GM19463 (cell line): Measurements from ENCODE around the gene H1-8.

Source experiments
- ATAC-seq: cut with Tn5 transposase; IDR thresholded peaks from one replicate; pipeline ENCODE4 v1.9.1; 2021; ENCODE audit warnings: mild to moderate bottlenecking, moderate library complexity; ENCODE audit not compliant: unreplicated experiment

H1-8 gene

DNA sequence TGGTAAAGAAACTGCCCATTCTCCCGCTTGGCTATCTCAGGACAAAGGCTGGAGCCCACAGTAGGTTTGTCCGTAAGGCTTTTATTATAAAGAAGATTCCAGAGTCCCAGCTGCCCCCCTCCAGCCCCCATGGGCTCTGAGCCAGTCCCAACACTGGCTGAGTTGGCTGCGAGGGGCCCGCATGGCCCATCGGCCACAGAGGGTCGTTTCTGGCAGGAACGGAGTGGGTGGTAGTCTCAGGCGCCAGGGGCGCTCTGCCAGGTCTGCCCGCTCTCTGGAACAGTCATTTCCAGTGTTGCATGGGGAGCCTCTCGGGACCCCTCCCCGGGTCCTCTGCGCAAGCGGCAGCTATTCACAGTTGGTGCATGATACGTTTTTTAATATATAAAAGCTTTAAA, 12.2 kb downstream of the H1-8 start:
- no peak for ATAC-seq

DNA sequence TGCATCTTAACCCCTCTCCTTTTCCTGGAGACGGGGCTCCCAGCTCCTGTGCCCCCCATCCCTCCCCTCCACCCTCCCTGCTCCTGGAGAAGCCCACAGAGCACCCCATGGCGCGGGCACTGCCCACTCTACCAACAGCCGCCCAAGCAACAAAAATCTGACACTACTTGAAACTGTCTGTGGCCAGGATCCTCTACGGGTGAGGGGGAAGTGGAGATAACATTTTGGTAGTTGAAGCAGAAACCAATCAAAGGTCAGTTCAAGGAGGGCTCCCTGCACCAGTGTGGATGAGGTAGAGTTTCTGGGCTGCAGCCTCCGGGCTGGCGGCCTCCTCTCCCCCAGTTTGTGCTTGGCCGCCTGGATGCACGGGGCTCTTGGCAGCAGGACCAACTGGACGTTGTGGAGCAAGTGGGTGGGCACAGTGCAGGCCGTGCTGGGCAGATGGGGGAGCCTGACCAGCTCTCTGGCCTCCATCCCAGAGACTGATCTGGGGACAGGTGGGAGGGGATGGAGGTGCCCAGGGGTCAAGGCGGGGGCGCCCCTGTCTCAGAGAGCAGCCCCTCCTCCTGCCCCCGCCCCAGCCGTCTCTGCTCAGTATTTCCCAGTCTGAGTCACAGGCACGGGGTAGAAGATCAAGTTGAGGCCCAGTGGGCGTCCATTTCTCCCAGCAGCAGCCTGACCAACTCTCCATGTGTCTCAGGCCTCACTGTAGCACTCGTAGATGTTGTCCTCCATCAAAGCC, 12.8 kb downstream of the H1-8 start:
- ATAC-seq = no peak

DNA sequence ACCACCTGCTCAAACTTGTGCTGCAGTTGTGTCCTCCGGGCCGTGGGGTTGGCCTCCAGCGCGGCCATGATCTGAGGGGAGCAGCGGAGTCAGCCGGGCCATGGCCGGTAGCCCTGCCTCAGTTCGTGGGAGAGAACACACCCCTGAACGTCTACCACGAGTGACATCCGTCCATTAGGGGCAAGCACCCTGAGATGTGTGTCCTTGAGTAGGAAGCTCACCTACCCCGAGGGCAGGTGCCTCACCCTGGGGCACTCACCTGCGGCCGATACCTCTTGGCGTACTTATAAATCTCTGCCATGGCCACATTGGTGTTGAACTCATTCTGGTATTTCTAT, 13.4 kb downstream of the H1-8 start:
- ATAC-seq = no peak

DNA sequence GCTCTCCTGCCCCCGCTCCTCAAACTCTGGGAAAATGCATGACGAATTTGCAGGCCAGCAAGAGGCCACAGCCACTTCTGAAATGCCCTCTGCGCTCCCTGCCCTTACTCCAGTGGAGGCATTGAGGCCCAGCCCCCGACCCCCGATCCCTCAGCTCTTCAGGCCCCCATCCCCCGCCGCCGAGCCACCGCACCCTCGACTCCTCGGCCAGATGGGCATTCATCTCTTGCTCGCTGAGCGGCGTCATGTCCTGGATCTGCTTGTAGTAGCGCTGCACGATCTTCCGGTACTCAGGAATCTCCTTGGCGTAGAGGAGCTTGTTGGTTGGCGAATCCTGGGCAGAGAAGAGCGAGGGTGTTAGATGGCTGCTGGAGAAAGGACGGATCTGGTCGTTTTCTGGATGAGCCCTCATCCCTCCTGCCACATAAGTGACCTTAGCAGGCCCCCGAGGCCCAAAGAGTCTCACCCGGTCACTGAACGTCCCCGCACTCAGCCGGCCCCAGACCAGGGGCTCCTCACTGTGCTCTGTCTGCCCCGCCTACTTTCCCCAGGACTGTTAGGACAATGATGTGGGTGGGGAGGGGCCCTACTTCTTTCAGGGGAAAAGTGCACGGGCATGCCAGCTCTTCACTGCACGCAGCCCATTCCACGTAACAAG, 14.0 kb downstream of the H1-8 start:
- no peak for ATAC-seq

DNA sequence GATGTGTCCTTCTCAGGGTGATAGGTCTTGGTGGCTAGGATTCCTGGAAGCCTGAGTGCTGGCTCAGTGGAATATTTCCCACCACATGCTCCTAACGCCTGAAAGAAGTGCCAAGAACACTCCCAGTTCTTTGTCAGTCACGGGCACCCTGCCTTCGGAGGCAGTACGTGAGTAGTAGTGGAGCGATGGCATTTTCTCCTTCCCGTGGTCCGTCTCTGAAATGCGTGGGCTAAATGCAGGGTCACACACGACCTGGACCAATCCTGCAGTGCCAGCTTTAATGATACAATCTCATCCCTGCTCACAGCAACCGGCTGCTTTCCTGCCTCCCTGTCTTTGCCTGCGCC, 14.5 kb downstream of the H1-8 start:
- ATAC-seq = no peak

DNA sequence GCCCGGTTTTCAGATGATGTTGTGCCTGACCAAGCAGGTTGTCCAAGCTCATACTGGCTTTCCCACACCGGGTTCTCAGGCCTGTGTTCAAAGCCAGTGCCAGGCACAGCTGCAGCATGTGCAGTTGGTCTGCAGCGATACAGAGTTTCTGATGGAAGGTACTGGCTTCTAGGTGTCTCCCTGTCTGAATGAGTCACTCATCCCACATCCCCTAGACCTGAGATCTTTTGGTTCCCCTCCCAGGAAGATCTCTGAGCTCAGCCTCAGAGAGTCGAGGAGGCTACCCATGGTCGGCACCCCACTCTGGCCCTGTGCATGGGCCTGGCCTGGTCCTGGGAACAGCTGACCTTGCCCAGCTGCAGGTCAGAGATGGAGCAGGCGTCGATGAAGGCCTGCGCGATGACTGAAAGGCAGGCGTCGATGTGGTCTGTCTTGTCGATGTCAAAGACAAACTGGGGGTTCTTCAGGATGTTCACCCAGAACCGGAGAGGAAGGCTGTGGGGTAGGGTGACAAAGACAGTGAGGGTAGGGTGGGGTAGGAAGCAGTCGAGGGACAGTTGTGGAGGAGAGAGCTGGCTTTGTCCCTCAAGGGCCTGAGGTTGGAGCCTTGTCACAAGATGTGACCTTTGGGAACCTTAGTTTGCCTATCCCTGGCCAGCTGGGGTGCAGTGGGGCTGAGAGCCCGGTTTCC, 15.3 kb downstream of the H1-8 start:
- ATAC-seq = no peak

DNA sequence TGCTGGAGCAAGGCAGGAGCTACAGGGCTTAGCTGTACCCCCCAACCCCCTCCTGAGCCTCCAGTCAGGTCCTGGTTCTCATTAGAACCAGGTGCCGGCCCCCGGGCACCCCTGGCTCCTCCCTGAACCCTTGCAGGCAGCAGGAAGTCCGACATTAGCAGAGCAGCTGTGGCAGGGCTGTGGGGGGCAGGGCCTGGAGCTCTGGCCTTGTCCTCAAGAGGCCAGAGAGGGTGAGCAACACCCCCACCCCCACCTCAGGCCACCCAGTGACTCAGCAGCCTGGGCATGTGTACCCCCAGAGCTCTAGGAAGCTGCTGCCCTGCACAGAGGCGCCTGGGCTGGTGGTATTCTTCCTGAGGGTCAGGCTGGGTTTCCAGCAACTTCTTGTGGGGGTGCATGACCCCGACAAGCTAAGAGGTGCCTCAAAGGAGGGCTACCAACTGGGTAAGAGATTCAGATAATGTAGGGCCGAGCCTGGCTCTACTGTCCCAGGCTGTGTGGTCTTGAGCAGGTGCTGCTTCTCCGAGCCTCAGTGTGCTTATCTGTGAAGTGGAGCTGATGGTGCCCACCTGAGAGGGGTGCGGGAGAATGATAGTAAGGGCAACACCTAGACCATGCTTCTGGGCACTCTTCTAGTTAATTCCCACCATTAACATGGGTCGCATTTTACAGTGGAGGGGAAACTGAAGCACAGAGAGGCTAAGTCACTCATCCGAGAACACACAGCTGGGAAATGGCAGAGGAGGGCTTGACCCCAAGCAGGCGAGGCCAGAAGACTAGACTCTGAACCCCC, 16.0 kb downstream of the H1-8 start:
- no peak for ATAC-seq

DNA sequence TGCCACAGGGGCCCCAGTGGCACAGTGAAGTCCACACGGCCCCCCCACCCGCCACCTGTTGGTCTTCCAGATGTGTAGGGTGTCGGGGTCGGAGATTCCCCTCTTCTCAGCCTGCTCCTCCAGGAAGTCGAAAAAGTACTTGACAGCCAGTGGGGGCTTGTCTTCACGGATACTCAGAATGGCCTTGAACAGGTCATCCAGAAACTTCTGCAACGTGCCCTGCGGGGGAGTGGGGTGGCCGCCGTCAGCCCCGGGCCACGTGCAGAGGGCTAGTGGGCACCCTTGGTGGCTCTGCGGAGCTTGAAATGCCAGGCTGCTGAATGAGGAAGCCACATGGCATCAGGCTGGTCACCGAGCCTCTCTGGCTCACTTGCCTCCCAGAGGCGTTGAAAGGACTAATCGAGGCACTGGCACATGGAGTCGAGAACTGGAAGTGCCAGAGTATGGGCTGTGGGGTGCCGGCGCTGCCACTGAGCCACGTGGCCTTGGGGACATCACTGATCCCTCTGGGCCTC, 16.6 kb downstream of the H1-8 start:
- ATAC-seq = no peak

DNA sequence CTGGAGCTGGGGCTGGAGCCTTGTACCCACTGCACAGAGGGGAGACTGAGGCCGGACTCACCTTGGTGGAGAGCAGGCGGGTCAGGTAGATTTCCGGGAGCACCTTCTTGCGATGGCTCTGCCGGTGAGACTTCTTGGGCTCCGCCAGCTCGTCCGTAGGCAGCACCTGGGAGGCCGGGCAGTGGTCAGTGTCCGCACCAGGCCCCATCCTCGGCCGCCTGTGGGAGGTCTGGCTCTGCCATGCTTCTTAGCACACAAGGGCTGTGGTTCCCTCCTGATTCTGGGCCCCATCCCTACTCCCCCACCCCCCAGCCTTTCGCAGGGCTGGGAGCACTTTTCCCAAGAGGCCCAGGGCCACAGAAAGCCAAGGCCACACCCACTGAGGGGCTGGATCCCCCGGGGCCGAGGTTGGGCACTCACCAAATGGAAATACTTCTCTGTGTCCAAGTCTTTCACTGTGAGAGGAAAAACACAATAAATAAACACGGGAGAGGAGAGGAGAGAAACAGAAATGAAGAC, 17.4 kb downstream of the H1-8 start:
- ATAC-seq = no peak

DNA sequence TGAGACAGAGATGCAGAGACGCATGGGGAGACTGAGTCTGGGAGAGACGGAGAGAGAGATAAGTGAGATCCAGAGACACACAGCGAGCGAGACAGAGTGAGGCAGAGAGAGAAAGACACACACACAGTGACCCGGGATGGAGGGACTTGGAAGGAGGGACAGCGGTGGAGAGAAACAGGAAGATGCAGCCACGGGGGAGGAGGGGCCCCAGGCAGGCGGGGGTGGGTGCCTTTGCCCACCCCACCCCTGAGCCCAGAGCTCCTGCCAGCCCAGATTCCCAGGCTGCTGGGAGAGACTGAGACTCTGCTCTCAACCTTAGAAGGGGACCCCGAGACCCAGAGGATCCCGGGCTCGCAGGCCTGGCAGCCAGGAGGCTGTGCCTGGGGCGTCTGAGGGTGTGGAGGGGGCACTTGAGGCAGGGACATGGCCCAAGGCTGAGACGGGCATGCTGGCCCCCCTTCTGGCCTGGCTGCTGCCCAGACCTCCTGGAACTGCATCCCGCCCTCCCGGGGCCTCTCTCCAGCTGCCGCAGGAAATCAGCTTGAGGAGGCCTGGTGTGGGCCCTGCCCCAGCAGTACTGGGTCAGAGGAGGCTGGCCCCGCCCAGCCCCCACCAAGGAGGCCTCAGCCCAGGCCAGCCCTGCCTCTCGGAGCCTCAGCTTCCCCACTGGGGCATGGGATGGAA, 18.1 kb downstream of the H1-8 start:
- ATAC-seq = no peak

DNA sequence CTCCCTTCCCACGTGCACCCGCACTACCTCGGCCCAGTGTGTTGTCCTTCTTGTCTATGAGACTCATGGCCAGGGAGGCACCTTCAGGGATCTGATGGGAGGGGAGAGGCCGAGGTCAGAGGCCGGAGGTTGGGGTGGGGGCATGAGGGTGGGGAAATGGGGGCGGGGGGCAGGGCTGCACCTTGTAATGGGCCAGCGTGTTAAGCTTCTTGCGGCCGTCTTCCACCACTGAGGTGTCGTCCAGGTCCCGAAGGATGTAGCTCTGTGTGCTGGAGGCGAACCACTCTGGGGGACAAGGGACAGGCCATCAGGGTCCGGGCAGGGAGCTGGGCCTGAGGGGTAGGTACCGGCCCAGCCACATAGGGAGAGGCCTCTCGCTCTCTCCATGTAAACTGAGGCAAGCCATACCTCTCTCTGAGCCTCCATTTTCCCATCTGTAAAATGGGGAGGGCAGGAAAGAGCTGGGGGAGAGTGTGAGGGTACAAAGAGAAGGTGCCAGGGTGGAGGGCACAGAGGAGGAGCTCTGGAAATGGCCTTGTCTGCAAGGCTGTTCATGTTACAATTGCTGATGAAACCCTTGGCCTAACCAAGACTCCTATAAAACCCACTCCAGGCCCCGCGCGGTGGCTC, 18.8 kb downstream of the H1-8 start:
- ATAC-seq = no peak

DNA sequence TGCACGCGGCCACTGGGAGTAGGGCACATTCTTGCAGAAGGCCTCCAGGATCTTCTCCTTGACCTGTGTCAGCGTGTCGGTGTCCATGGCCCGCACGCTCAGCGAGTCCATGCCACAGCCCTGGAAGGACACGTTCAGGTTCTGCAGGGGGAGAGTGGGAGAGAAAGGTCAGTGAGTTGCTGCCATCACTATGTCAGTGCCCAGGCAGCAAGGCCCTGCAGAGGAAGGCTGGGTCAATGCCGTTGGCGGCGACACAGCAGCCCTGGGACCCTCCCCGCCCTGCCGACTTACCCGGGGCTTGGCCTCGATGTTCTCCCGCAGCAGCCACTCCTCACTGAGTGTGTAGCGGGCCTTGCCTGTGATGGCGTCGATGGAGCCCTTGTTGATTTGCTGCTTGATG, 19.8 kb downstream of the H1-8 start:
- ATAC-seq = no peak

DNA sequence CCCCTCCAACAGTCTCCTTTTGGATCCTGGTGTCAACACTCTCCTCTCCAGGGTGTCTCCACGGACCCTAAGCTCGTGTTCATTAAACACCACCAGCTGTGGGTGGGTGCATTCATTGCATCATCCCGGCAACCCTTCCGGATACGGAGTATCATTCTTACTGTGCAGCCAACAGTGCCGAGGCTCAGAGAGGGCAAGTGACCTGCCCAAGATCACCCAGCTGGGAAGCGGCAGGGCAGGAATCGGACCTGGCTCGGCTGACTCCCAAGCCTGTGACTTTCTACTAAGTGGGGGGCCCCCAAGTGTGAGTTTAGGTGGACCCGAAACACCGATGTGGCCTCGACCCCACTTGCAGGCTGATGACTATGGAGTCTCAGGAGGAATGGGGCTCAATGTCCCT, 20.4 kb downstream of the H1-8 start:
- no peak for ATAC-seq

DNA sequence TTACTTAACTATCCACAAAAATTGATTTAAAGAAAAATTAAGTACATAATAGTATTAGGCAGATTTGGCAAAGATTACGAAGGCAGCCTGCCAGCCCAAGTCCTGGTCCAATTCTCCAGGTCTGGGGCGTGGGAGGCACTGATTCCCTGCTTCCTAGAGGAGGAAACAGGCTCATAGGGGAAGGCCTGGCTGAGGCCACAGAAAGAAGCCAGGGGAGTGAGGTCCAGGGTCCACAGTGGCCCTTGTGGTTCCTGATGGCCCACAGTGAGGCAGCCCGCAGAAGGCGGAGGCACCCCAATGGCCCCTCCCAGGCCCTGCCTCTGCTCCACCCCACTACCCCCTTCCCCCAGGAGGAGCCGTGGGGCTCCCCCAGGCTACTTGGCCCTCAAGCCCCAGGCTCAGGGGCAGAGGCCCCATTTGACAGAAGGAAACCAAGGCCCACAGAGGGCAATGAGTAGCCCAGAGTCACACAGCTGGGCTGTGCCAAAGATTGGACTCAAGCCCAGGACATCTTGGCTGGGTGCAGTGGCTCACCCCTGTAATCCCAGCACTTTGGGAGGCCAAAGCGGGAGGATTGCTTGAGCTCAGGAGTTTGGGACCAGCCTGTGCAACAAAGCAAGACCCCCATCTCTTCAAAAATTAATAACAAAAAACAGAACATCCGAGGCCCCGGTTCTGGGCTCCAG, 21.0 kb downstream of the H1-8 start:
- ATAC-seq = no peak

DNA sequence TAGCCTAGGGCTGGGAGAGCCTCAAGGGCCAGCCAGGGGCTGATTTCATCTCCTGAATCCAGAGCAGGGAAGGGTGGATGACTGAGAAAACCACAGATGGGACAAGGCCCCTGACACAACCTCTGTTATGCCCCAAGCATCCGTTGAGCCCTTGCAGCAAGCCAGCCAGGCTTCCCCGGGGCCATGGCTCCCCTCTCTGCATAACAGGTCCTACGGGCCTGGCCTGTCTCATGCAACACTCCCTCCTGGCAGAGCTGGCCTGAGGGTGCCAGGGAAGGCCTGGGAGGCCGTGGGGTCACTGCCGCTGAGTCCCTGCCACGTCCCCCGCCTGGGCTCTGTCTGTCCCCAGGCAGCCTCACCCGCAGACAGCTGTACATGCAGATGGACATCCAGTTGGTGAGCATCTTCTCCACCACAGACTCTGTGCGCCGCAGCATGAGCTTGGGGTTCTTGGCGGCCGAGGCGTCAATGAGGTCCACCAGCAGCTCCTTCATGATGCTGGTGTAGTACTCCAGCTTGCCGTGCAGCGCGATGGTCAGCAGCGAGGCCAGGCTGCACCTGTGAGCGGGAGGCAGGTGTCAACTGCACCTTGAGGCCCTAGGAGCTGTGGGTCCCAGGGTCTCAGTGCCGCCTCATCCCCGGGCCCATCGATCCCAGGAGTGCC, 22.1 kb downstream of the H1-8 start:
- ATAC-seq = no peak

DNA sequence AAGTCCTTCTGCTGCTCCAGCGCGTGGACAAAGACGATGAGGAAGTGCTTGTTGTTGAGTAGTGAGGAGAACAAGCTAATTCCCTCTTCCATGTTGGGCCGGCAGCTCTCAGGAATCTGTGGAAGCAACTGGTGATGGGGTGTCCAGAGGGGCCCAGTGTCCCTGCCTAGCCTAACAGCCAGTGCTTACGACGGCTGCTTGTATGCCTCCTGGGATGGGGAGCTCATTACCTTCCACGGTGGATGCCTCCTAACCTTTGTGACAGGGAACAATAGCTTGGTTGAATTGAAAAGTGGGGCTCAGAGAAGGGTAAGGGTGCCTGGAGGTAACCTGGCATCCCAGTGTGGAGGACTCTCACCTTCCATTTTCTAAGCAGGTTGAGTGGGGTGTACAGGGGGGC, 22.9 kb downstream of the H1-8 start:
- no peak for ATAC-seq

DNA sequence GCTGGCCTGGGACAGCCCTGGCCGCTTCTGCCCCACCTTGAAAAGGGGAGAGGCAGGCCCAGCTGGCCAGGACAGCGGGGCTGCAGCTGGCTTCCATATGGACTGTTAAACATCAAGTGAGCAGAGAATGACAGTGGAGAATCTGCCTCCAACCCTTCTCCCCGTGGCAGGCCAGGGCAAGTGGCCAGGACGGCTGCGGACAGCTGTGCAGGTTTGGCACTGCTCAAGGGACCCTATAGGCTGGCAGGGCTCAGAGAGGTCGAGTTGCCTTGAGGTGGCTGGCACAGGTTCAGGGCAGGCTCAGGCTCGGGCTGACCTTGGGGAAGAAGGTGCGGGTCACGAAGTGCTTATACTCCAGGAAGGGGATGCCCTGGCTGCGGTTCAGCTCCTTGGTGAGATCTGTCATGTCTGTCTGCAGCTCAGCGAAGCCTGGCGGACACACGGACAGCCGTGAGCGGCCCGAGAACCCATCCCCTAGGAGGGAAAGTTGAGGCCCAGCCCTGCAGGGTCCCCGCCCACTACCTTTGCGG, 24.3 kb downstream of the H1-8 start:
- no peak for ATAC-seq

DNA sequence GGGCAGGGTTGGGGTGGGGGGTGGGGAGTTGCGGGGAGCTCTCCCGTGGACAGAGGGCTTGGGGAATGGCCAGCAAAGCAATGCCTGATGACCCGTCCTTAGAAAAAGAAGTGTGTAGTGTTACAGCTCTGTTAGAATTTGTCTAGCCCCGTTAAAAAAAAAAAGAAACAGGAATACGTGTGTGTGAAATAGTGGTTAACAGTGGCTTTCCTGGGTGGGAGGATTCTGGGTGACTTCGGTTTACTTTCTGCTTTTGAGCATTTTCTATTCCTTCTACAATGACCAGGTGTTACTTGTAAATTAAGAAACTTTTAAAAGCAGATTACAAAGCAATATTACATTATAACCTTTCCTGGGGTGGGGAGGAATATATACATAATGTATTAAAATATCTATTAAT, 25.0 kb downstream of the H1-8 start:
- no peak for ATAC-seq

DNA sequence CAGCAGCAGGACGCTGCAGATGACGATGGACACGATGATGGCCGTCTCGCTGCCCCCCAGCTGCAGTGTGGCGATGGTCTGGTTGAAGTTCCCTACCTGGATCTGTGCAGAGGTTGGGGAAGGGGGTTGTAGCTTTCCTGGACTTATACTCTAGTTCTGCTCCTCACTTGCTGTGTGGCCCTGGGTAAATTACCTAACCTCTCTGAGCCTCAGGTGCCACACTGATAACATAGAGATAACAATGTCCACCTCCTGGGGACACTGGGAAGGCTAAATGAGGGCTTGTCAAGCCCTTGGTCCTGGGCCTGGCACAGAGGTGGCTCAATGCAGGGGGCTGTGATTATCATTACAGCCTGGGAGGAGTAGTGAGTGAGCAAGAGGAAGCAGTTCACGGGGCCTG, 26.9 kb downstream of the H1-8 start:
- ATAC-seq = no peak
